IPS DF 6.9 (cell line): ENCODE results near the gene REV1.

Source experiments
- DNase-seq: peaks from one replicate; pipeline ENCODE4 v3.0.0-alpha.2; 2013; ENCODE audit warnings: low read depth, low spot score
- H3K27ac ChIP-seq: one replicate; pipeline ENCODE4 v1.5.1; 2013; ENCODE audit warnings: low read length, control low read depth
- H3K27me3 ChIP-seq: 2 replicates; pipeline ENCODE4 v1.6.1; 2013; ENCODE audit warnings: mild to moderate bottlenecking, low read length; ENCODE audit not compliant: control insufficient read depth, insufficient read depth
- H3K36me3 ChIP-seq: 2 replicates; pipeline ENCODE4 v1.6.1; 2013; ENCODE audit warnings: low read length; ENCODE audit not compliant: control insufficient read depth, insufficient read depth
- H3K4me1 ChIP-seq: 2 replicates; pipeline ENCODE4 v1.6.1; 2013; ENCODE audit warnings: low read length; ENCODE audit not compliant: control insufficient read depth, insufficient read depth
- H3K4me3 ChIP-seq: 2 replicates; pipeline ENCODE4 v1.5.1; 2013; ENCODE audit warnings: mild to moderate bottlenecking, low read length
- H3K9me3 ChIP-seq: 2 replicates; pipeline ENCODE4 v1.6.1; 2013; ENCODE audit warnings: low read length, inconsistent platforms; ENCODE audit not compliant: control insufficient read depth, insufficient read depth
- WGBS: extraction: QIAGEN DNeasy Blood & Tissue Kit; methylation state at CpG from one replicate; pipeline ENCODE4 v1.1.7; 2013; ENCODE audit warnings: mixed read lengths, missing lambda C conversion rate; ENCODE audit not compliant: insufficient read length, insufficient coverage; 5-methylcytosine and 5-hydroxymethylcytosine counted together

Gene REV1

DNA sequence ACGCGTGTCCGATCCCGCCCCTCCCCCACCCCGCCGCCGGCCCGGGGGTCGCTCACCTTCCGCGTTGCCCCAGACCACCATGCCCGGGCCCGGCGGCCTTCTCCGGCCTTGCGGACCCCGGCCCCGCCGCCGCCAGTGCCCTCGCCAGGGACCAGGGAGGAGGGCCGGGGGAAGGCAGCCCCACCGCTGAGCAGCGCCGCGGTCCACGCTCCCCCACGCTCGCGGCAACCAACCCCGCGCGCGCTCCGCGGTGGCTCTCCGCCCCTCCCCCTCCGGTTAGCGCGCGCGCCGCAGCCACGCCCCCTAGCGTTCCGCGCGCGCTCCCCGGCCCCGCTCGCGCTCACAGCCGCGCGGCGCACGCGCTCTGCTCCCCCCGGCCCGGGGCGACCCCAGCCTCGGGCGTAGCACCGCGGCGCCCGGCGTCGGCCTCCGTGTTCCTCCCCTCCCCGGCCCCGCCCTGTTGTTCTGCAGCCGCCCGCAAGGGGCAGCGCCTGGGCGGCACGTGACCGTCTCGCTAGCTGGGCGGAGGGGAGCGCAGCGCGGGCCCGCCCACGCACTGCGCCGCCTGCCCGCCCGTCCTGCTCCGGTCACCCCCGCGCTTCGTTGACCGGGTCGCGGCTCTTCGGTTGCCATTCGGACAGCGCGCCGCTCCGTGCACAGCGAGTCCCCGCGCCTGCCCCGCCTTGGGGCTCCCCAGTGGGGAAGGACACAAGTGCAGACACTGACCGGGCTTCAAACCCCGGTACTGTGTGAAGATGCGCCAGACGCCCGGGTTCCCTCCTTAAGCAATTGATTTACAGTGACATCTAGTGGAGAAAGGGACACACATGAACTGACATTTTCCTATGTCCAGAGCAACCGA, at the start of gene REV1:
Gene REV1, minus strand, starts transcription at position 257 of the 862 bp plus-strand sequence. CDS start 25,042 bp downstream, outside the sequence.
- Histone ChIP-seq H3K27ac (no peak within 1 kb of the TSS), H3K27me3 (no peaks in the 10 kb centered on the region), H3K9me3 (no peaks in the 10 kb centered on the region), H3K36me3 (no peaks in the 10 kb centered on the region), H3K4me3 (peak within 1 kb of the TSS; percentile 81), H3K4me1 (no peaks in the 10 kb centered on the region)
- peak; percentile 82 for DNase-seq
- WGBS = no CpG with 5 or more reads among the region's 113 CpGs

- no CpG with 5 or more reads among the region's 4 CpGs for WGBS
- Histone ChIP-seq H3K27me3 (no peaks in the 10 kb centered on the region; the same call in 1 of the 2 replicates), H3K36me3 (no peaks in the 10 kb centered on the region), H3K27ac (no peak overlapping the region), H3K4me1 (no peaks in the 10 kb centered on the region), H3K4me3 (no peak overlapping the region), H3K9me3 (no peaks in the 10 kb centered on the region)
- DNase-seq = no peak
Measured at GRCh38 chr2:99537910-99538485, 48.2 kb upstream of the REV1 start.

- Histone ChIP-seq H3K27ac (no peak overlapping the region), H3K9me3 (no peaks in the 10 kb centered on the region), H3K27me3 (no peaks in the 10 kb centered on the region), H3K4me3 (no peak overlapping the region), H3K36me3 (no peaks in the 10 kb centered on the region), H3K4me1 (no peaks in the 10 kb centered on the region)
- no CpG with 5 or more reads among the region's 2 CpGs for whole genome bisulfite sequencing
- DNase-seq = no peak
Measured at GRCh38 chr2:99524056-99524455, 34.2 kb upstream of the REV1 start.

DNA sequence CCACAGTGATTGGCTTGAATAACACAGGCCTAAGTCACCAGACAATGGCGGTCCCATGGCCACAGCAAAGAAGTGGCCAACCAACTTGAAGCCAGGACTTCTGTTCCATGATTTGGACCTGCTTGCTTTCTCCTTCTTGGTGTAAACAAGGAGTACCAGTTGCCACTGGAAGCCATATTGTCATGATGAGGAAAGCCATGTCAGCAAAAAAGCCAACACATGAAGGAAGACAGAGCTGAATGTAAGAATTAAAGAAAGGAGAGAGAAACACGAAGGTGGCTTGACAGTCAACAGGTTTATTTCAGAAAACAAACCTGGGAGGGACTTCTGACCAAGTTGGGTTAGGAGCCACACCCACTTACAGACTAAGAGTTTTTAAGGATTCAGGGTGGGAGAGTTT, 32.3 kb upstream of the REV1 start:
- H3K4me3 ChIP-seq = no peak overlapping the region
- H3K27me3 ChIP-seq = no peaks in the 10 kb centered on the region
- no peak overlapping the region for H3K27ac ChIP-seq
- H3K36me3 ChIP-seq = no peaks in the 10 kb centered on the region
- no peaks in the 10 kb centered on the region for H3K4me1 ChIP-seq
- no CpG with 5 or more reads among the region's 2 CpGs for WGBS
- no peak for DNase-seq
- no peaks in the 10 kb centered on the region for H3K9me3 ChIP-seq

GRCh38 chr2:99520813-99521212, 31.0 kb upstream of the REV1 start:
- no peaks in the 10 kb centered on the region for H3K27me3 ChIP-seq

GRCh38 chr2:99520195-99520594, 30.4 kb upstream of the REV1 start:
- no peak overlapping the region for H3K27ac ChIP-seq
- H3K27me3 ChIP-seq = no peaks in the 10 kb centered on the region
- H3K4me1 ChIP-seq = no peaks in the 10 kb centered on the region
- H3K36me3 ChIP-seq = no peaks in the 10 kb centered on the region
- no CpG with 5 or more reads among the region's 4 CpGs for WGBS
- H3K4me3 ChIP-seq = no peak overlapping the region
- no peak for DNase-seq
- no peaks in the 10 kb centered on the region for H3K9me3 ChIP-seq

More at GRCh38 chr2:99520813-99521212, 31.0 kb upstream of the REV1 start:
- Histone ChIP-seq H3K4me1 (no peaks in the 10 kb centered on the region), H3K9me3 (no peaks in the 10 kb centered on the region), H3K36me3 (no peaks in the 10 kb centered on the region), H3K4me3 (no peak overlapping the region), H3K27ac (no peak overlapping the region)
- no CpG with 5 or more reads among the region's 3 CpGs for WGBS
- no peak for DNase-seq

DNA sequence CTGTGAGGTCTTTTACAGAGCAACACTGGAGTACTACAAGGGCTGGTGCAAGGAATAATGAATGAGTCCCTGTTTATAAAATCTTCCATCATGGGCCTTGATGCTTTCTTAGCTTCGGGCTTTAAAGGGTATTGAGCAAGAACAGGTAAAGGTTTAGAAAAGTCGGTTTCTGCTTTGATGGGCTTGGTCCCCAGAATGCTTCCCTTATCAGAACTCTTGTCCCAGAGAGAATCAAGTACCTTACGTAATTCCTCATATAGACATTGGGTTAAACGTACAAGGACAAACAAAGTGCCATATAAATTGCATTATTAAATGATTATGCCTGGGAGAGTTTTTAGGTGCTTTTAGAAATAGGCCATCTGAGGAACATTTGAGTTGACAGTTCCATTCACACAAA, 24.5 kb upstream of the REV1 start:
- no peak for DNase-seq
- WGBS = no CpG with 5 or more reads among the region's 4 CpGs
- no peak overlapping the region for H3K27ac ChIP-seq
- H3K4me1 ChIP-seq = no peaks in the 10 kb centered on the region
- H3K9me3 ChIP-seq = no peaks in the 10 kb centered on the region
- no peaks in the 10 kb centered on the region for H3K27me3 ChIP-seq
- H3K36me3 ChIP-seq = no peaks in the 10 kb centered on the region
- H3K4me3 ChIP-seq = no peak overlapping the region

DNA sequence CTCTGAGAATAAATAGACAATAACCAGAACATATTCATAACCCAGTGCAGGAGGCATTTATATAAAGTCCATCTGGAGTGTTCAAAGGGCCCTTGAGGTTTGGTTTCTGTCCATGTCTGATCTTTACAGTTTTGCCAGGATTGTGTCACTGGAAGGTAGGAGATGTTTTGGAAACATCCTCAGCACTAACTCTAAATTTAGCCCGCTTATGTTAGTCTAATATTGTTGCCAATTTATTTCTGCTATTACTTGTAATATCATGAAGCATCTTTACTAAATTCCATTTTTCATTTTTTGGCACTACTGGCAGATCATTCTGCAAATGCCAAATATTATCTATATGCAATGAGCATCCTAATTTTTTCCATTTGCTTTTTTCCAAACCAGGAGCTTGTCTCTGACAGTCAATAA, 22.4 kb upstream of the REV1 start:
- Histone ChIP-seq H3K9me3 (no peaks in the 10 kb centered on the region), H3K27ac (no peak overlapping the region), H3K36me3 (no peaks in the 10 kb centered on the region), H3K27me3 (no peaks in the 10 kb centered on the region), H3K4me3 (no peak overlapping the region), H3K4me1 (no peaks in the 10 kb centered on the region)
- no CpG with 5 or more reads among the region's 1 CpG for WGBS
- no peak for DNase-seq

DNA sequence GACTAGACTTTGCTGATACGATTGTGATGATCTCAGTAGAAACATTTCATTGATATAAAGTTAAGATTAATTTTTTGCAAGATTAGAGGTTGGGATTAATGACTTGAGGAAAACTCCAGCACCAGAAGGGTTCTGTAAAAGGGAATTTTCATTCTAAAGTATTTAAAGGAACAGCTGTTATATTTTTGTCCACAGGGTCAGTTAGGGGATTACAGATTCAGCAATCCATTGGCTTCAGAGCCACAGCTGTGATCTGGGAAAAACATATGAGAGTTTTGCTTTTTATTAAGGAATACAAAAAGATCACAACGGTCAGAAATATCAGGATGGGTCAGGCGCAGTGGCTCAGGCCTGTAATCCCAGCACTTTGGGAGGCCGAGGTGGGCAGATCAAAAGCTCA, 19.6 kb upstream of the REV1 start:
- H3K4me1 ChIP-seq = no peaks in the 10 kb centered on the region
- H3K4me3 ChIP-seq = no peak overlapping the region
- WGBS = no CpG with 5 or more reads among the region's 4 CpGs
- 0 out of 2 replicates have a peak, but pooled peaks cover 2% of the 10 kb centered on the region for H3K27me3 ChIP-seq
- no peak overlapping the region for H3K27ac ChIP-seq
- no peak for DNase-seq
- H3K9me3 ChIP-seq = no peaks in the 10 kb centered on the region
- no peaks in the 10 kb centered on the region for H3K36me3 ChIP-seq

DNA sequence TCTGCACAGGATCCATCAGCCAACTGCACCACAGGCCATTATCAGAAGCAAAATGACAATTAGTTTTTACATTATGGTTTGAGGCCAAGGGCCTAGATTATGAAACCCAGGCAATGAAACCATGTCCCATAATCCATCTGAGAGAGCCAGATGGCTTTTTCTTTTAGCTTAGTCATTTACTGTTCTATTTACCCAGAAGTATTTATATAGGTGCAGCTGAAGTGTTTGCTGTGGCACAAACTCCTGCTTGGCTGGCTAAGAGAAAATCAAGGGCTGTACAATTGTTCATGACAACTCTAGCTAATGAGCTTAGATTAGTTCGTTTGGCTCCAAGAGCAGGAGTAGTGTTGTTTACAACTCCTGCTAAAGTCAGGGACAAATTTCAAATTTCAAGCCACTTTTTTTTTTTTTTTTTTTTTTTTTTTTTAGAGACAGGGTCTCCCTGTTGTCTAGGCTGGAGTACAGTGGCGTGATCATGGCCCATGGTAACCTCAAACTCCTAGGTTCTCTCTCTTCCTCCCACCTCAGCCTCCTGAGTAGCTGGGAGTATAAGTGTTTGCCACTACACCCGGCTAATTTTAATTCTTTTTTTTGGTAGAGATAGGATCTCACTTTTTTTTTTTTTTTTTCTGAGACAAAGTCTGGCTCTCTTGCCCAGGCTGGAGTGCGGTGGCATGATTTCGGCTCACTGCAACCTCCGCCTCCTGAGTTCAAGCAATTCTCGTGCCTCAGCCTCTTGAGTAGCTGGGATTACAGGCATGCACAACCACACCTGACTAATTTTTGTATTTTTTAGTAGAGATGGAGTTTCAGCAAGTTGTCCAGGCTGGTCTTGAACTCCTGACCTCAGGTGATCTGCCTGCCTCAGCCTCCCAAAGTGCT, 18.4 kb upstream of the REV1 start:
- H3K9me3 ChIP-seq = no peaks in the 10 kb centered on the region

More for the DNA sequence above, 18.4 kb upstream of the REV1 start:
- WGBS = no CpG with 5 or more reads among the region's 7 CpGs
- 0 out of 2 replicates have a peak, but pooled peaks cover 2% of the 10 kb centered on the region for H3K27me3 ChIP-seq
- H3K36me3 ChIP-seq = no peaks in the 10 kb centered on the region
- H3K4me3 ChIP-seq = no peak overlapping the region
- H3K27ac ChIP-seq = no peak overlapping the region
- no peak for DNase-seq
- H3K4me1 ChIP-seq = no peaks in the 10 kb centered on the region
